GM19238 (cell line): ENCODE data around the gene LHPP.

ENCODE experiments used
- DNase-seq: peaks from one replicate; pipeline ENCODE4 v3.0.0; 2011; ENCODE audit warnings: low spot score; ENCODE audit not compliant: insufficient read length

LHPP gene

DNA sequence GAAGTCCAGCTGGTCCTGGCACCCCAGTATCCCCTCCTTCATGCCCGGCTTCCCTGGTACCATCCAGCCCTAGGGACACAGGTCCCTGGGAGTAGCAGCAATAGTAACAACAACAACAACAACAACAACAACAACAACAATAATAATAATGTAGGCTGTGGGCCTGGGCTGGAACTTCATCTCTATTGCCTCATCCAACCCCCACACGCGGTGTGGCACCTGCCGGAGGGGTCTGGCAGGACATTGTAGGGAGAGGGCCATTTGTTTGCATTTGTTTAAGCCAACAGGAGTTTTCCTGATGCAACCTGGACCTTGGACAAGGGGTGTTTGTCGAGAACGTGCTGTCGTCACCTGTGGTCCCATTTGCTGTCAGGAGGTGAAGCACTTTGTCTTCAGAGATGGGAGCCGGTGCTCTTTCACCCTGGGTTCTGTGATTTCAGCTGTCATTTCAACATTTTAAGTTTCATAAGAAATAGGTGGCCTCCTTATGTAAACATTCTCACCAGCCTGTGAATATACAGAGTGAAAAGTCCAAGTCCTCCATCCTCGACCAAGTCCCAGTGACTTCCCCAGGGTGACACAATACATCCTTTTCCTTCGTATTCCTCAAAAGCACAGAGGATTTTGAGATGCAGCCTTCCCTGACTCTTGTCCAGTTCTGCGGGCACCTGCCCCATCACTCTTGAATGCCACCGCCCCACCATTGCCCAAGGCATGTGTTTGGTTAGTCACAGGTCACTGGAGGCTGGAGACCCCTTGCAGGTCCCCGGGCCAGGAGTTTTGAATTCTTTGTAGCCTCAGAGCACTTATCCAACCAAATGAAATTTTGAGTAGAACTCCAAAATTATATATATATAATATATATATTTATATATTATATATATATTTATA, 9.2 kb downstream of the LHPP start:
- DNase-seq, result no peak

GRCh38 chr10:124472071-124472470, 10.4 kb downstream of the LHPP start:
- no peak for DNase-seq

DNA sequence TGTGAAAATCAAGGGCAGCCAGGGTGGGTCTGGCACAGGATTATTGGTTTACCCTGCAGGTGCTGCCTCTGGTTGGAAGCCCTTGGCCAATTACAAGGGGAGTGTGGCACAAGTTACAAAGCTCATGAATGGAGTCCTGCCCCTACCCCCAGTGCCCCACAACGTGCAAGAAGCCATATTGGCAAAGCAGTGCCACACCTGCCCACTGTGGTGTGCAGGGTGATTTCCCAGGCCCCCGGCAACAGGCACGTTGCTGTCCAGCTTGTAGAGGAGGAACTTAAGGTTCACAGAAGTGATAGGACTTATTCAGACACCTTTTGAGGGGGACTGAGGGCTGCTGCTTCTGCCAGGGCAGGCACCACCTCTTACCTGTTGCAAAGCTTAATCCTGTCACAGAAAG, 11.4 kb downstream of the LHPP start:
- no peak for DNase-seq

DNA sequence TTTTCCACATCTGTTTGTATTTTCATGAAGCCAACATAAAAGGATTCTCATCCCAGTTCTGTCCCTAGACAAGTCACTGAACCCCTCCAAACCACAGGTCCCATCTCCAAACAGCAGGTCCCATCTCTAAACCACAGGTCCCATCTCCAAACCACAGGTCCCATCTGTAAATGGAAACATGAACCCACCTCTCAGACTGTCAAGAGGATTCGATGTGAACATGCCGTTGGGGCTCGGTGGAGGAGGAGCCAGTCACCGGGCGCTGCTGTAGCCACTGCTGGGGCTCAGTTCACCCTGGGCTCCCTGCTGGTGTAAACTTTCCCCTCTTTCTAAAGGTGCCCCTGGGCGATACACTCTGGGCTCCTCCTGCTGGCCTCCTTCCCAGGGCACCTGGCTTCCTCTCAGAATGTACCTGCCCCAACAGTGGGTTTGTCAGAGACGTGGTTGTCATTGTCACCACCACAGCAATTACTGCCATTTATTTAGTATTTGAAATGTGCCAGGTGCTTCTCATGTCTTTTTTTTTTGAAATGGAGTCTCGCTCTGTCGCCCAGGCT, 13.0 kb downstream of the LHPP start:
- no peak for DNase-seq

GRCh38 chr10:124476043-124476725, 14.6 kb downstream of the LHPP start:
- no peak for DNase-seq

- no peak for DNase-seq
Measured at GRCh38 chr10:124477614-124478363, 16.2 kb downstream of the LHPP start.

DNA sequence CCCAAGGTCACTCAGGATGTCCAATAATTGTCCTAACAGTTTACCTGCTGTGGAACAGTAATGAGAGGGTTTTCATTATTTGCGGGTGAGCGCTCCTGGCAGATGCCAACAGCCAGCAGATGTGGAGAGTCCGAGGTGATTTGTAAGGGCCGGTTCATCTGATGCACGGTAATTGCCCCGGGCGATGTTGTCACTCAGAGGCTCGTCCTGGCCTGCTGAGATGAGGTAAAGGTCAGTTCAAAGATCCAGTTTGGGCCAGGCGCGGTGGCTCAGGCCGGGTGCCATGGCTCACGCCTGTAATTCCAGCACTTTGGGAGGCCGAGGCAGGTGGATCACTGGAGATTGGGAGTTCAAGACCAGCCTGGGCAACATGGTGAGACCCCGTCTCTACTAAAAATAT, 16.9 kb downstream of the LHPP start:
- no peak for DNase-seq

GRCh38 chr10:124480860-124481259, 19.2 kb downstream of the LHPP start:
- DNase-seq, result no peak

DNA sequence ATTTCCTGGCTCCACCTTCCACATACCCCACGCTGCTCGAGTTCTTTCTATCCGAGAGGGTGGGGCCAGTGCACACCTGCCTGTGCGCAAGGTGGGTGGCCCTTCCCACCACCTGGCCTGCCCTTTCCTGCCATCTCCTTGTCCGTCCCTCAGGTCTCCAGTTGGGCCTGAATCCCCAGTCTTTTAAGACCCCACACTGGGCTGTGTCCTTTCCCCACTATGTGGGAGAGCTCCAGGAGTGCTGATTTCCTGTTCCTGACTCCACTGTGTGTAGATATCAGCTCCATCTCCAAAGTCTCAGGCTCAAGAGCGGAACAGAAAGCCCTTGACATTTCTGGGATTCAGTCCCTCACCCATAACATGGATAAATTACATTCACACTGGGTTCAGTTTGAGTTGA, 20.1 kb downstream of the LHPP start:
- DNase-seq, result no peak

- DNase-seq, result no peak
Measured at GRCh38 chr10:124482236-124482800, 20.7 kb downstream of the LHPP start.

- DNase-seq, result no peak
Measured at GRCh38 chr10:124482876-124483275, 21.3 kb downstream of the LHPP start.

DNA sequence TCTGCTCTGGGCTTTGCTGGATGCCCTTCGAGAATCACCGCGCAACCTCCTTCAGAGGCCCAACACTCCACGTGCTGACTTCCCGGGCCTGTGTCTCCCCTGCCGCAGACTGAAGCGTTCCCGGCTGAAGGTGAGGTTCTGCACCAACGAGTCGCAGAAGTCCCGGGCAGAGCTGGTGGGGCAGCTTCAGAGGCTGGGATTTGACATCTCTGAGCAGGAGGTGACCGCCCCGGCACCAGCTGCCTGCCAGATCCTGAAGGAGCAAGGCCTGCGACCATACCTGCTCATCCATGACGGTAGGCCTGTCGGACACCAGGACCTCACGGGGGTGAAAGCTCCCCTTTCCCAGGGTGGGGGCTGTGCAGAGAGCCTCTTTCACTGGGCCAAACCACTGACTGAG, 22.4 kb downstream of the LHPP start:
- no peak for DNase-seq

DNA sequence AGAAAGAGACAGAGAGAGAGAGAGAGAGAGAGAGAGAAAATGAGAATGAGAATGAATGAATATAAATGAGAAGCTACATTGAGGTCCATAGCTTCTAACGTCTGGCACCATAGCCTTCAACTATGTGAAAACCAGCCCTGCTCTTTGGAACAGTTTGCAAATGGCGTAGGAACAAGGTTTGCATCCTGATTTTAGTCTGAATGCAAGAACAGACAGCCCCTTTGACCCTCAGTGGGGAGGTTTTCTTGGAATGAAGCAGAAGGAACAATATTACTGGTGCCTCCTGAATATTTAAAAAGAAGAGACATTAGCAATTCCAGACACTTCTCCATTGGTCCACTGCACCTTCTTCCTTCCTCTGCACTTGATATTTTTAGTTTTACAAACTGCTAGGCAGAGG, 23.0 kb downstream of the LHPP start:
- DNase-seq, result no peak

DNA sequence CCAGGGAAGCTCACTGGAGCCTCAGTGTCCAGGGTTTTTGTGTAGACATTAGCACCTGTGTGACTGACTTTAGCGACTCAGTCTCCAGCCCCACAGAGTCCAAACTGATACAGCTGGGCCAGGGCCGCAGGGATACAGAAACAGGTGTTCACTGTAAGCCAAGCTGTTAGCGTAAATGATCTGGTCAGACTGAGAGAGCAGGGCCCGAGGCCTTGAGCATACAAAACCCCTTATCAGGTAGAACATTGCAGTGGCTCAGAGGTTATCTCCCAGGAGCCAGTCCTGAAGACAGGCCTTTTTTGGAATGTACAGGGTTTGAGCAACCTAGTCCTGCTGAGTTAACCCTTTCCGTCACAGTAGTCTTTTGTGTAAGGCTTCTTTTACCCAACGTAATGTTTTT, 25.0 kb downstream of the LHPP start:
- no peak for DNase-seq

DNA sequence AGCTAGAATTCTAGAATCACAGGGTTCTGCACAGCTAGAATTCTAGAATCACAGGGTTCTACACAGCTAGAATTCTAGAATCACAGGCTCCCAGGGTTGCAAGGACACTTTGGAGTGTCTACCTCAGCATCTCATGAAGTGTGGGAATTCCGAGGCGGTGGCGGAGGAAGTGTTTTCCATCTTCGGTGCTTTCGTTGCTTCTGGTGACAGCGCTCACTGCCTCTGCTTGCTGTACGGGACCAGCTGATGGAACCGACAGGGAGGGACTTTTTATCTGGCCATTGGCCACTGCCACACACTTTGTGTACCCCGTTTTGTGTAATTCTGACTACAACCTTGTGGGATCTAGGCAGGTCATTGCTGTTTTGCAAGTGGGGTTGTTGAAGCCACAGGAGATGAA, 29.5 kb downstream of the LHPP start:
- no peak for DNase-seq

- no peak for DNase-seq
Measured at GRCh38 chr10:124492266-124492665, 30.6 kb downstream of the LHPP start.

- no peak for DNase-seq
Measured at GRCh38 chr10:124493214-124493882, 31.7 kb downstream of the LHPP start.

DNA sequence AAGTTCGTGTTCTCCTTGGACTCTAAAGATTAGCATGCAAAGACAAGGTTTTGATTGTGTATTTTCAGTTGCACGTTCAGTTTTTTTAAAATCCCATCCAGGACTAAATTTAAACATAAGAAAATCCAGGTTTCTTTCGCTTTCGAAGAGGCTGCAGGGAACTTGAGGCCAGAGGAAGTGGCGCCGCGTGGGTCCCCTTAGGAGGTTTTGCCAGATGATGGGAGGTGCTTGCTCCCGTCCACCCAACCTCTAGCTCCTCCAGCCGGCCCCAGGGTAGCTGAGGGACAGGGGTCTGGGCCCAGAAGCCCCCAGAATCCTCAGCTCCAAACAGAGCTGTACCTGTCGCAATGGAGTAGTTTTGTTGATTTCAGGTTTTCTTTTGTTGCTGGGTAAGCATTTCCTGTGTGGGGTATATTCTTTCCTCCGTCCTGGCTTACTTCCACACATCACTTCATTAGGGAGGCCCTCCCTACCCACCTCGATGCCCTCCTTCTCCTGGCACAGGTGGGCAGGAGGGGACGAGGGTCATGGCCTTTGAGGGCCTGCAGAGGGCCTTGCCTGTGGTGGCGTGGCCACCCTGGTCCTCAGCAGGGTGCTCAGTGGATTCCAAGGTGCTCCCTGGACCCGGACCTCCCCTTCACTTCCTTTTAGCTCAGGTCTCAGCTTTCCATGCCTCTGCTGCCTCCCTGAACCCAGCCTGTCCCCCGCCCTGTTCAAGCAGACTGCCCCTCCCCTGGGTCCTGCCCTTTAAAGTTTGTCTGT, 32.6 kb downstream of the LHPP start:
- DNase-seq, result peak; percentile 27

DNA sequence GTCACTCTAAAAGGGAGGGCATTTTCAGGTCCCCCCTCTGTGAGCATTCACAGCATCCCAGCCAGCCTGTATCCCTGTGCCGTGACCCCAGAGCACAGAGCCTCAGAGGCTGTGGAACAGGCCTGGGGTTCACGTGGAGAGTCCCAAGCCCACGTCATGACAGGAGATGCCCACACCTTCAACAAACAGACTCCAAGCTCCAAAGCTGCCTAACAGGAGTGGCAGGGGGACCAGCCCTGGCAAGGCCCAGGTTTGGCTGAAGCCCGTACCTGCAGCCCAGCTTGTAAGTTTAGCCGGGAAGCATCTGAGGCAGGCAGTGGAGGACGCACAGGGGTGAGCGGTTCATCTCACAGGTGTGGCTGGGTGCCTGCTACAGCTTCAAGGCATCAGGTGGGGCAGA, 33.5 kb downstream of the LHPP start:
- no peak for DNase-seq

- no peak for DNase-seq
Measured at GRCh38 chr10:124495725-124496124, 34.1 kb downstream of the LHPP start.
